ENCODE data around the gene GARNL3.

DNA sequence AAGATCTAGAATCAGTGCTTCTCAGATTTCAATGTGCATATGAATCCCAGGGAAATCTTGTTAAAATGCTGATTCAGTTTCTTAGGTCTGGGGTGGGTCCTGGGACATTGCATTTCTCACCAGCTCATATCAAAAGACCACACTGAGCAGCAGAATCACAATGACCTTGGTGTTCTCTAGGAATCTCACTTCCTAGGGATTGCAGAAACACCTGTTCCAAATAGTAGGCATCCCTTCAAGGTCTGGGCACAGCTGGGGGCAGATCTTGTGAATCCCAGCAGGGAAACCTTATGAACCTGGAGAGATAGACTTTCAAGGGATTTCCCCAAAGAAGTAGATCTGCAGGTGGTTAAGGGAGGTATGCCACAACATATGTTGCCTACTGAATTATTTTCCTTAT is 8.9 kb upstream of the GARNL3 start:
- TF ChIP-seq, protein P1, sequence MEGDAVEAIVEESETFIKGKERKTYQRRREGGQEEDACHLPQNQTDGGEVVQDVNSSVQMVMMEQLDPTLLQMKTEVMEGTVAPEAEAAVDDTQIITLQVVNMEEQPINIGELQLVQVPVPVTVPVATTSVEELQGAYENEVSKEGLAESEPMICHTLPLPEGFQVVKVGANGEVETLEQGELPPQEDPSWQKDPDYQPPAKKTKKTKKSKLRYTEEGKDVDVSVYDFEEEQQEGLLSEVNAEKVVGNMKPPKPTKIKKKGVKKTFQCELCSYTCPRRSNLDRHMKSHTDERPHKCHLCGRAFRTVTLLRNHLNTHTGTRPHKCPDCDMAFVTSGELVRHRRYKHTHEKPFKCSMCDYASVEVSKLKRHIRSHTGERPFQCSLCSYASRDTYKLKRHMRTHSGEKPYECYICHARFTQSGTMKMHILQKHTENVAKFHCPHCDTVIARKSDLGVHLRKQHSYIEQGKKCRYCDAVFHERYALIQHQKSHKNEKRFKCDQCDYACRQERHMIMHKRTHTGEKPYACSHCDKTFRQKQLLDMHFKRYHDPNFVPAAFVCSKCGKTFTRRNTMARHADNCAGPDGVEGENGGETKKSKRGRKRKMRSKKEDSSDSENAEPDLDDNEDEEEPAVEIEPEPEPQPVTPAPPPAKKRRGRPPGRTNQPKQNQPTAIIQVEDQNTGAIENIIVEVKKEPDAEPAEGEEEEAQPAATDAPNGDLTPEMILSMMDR (IDR thresholded peaks at IDR 0.05) = no peak
- no peak for TF ChIP-seq POLR2A (IDR thresholded peaks at IDR 0.05)

All from gastroesophageal sphincter (tissue), 3 donors.